GM21390 (cell line): ENCODE results near the gene BBS9.

Experiments
- ATAC-seq: cut with Tn5 transposase; IDR thresholded peaks from one replicate; pipeline ENCODE4 v1.9.1; 2021; ENCODE audit not compliant: unreplicated experiment

The BBS9 gene

DNA sequence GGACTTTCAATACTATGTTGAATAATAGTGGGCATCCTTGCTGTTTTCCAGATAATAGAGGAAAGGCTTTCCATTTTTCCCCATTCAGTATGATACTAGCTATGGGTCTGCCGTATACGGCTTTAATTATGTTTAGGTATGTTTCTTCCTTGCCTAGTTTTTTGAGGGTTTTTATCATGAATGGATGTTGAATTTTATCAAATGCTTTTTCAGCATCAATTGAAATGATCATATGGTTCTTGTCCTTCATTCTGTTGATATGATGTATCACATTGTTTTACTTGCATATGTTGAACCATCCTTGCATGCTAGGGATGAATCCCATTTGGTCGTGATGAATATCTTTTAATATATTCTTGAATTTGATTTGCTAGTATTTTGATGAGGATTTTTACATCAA, 11.0 kb upstream of the BBS9 start:
- ATAC-seq, result no peak

DNA sequence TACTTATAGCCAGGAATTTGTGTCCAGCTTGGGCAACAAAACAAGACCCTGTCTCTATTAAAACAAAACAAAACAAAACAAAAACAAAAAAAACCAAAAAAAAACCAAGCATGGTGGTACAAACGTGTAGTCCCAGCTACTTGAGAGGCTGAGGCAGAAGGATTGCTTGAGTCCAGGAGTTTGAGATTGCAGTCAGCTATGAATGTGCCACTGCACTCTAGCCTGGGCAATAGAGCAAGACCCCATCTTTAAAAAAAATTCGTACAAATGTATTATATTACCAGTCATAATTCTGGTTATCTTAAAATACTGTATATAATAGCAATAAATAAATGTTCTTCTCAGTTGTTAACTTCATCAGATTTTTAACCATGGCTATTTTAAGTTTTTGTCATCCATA, 2.3 kb upstream of the BBS9 start:
- no peak for ATAC-seq

- ATAC-seq, result no peak
Observed at GRCh38 chr7:33128631-33128989, 754 bp upstream of the BBS9 start.

DNA sequence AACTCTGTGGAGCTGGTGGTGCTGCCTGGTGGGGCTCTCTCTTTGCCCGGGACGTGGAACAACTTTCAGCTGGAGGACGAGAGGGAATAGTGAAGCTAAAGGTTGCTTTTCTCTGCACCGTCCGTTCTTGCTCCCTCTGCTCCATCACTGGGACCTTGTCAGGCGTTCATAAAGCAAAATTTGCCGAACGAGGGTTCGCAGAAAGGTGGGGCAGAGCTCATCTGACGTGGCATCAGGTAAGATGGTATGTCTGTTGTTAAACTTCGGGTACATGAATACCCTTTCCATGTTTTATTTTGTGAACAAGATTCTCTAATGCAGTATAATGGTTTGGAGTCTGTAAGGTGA, 416 bp downstream of the BBS9 start:
- no peak for ATAC-seq

DNA sequence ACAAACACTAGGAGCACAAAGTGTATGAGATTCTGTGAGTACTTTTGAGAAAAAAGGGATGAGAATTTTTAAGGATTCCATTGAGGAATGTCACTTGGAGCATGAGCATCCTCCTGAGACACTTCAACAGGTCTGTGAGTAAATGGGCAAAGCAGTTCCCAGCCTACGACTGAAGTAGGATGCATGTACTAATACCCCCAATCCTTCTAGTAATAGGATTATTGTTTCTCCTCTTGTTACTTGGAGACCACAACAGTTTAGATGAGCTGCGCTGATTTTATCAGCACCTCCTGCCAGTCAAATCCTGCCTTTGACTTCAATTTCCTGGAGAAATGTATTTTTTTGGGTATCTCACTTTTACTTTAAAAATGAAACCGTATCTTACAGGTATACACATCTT, 820 bp downstream of the BBS9 start:
- ATAC-seq, result no peak

DNA sequence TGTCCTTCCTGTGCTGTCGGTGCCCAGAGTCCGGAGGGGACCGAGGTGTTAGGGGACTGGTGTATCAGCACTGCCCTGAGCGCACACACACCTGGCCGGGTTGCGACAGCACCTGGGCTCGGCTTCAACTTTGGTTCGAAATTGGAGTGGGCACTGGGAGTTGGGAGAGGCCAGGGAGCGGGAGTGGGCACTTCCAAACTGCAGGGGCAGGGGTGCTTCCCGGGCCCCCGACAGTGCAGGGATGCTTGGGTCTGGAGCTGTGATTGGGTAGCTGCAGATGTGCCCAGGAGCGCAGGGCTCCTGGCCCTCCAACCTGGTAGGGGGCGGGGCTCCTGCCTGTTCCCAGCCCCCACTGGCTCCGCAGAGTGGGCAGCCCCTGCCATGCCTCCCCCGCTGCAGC, 7.7 kb downstream of the BBS9 start:
- no peak for ATAC-seq

- no peak for ATAC-seq
Observed at GRCh38 chr7:33142585-33142984, 13.2 kb downstream of the BBS9 start.

GRCh38 chr7:33143996-33144718, 14.8 kb downstream of the BBS9 start:
- no peak for ATAC-seq

DNA sequence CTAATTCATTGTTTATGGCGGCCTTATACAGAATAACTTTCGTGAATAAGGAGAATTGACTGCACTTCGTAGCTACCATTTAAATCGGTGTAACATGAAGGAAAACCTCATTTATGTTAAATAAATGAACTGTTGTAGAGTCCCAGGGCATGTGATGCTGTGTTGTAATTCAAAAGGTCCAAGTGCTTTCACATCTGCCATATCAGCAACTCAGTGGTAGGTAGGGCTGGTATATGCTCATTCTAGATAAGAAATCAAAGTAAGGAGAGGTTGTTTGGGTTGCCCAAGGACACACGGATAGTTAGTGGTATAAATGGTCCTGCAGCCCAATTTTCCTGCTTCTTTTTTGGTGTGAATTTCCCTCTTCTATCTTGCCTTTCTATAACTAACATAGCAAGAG, 15.8 kb downstream of the BBS9 start:
- no peak for ATAC-seq

DNA sequence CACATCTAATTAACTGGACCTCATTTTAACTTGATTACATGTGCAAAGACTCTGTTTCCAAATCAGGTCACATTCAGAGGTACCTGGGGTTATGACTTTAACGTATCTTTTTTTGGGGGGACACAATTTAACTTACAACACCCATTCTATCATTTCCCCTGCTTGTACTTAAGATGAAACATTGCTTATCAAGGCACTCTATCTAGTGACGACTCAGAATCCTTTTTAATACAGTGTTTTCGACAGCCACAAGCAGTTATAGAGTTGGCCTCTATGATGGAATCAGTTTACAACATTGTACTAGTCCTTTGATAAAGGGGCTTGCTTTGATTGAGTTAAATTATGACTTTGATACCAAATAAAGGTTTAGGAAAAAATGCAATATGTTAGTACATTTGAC, 22.7 kb downstream of the BBS9 start:
- no peak for ATAC-seq

GRCh38 chr7:33155811-33156210, 26.4 kb downstream of the BBS9 start:
- ATAC-seq, result no peak

DNA sequence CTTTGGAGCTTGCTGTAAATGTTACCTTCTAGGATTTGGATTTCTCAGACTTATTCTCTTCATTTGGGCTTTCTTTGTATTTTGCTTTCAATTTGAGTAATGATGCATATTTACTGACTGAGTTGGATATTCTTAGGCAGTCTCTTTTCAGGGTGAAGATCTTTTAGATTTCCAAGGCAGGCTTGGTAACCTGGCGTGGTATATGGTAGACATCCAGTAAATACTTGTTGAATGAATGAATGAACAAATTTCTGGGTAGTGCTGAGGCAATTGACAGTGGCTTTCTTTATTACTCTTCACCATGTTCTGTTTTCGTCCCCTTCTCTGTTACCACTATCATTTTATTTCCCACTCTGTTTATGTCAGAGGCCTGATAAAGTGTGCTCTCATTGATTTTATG, 27.1 kb downstream of the BBS9 start:
- ATAC-seq, result no peak

- no peak for ATAC-seq
Observed at GRCh38 chr7:33157311-33157710, 27.9 kb downstream of the BBS9 start.

DNA sequence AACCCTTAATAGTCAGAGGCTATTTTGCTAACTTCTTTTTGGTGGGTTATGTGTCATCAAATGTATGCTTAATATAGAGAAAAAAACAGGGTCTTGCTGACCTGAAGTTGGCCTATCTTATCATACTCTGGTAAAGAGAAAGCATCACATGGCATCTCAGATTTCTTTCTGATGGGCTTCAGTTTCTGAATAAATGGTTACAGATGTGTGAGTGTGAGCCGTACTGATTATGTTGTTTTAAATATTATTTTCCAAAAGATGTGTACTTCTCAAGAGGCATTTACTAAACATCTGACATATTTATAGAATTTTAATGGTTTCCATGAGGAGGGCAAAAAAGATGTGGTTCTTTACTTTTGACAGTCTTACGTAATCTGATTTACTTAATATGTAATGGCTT, 28.4 kb downstream of the BBS9 start:
- no peak for ATAC-seq

DNA sequence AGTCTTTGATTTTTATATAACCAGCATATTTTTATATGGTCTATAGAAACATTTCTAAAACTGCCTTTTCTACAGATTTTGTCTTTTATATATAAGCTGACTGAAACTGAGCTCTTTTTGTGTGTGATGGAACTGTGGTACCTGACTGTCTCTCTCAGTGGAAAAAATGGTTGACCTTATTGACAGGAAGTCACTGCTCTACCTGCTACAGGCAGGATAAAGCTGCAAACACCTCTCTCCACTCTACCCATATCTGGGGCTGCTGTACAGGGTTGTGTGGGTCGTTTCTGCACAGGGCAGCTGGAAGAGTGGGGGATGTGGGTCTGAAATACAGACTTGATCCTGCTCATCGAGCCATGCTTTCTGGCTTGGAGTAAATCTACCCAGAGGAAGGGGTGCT, 48.5 kb downstream of the BBS9 start:
- ATAC-seq, result no peak

DNA sequence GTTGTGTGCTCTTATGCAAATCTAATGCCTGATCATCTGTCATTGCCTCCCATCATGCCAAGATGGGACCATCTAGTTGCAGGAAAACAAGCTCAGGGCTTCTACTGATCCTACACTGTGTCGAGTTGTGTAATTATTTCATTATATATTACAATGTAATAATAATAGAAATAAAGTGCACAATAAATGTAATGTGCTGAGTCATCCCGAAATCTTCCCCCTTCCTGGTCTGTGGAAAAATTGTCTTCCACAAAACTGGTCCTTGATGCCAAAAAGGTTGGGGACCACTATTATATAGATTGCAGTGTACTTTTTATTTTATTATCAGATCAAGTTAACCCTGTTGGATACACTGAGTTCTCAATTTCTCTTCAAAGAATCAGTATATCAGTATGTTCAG, 50.2 kb downstream of the BBS9 start:
- no peak for ATAC-seq

GRCh38 chr7:33183504-33183903, 54.1 kb downstream of the BBS9 start:
- ATAC-seq, result no peak

GRCh38 chr7:33184828-33185227, 55.5 kb downstream of the BBS9 start:
- ATAC-seq, result no peak

- ATAC-seq, result peak; percentile 75
Observed at GRCh38 chr7:33185786-33186185, 56.4 kb downstream of the BBS9 start.

DNA sequence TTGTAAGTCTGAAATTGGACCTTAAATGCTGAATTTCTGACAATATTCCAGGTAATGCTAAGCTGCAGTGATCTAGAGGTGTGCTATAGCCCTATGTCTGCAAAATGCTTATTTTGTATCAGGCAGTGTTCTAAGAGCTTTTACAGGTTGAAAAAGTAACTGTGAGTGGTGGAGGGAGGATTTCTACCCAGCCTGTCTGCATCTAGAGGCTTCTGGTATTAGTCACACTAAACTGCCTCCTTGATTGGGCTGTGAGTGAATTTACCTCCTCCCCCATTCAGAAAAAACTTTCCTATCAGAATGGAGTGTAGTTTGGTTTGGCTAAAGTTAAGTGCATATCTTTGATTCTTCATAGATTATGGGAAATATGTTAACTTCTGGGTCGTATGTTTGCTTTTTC, 56.8 kb downstream of the BBS9 start:
- ATAC-seq, result no peak

GRCh38 chr7:33190688-33191304, 61.4 kb downstream of the BBS9 start:
- ATAC-seq, result no peak

DNA sequence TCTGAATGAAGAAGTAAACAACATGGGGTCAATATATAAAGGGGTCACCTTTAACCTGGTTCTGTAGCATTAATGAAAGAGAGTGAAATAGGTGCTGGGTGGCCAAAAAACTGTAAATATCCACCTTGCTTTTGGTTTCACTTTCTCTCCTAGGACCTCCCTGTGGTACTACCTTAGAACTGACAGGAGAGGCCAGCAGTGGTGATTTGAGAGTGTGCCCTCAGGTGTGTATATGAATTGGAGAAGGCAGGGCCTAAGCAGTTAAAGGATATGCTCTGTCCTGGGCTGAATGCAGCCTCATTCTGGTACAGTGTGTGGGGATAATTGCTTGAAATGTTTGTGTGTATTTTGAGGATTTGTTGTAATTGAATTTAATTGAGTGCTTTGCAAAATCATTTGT, 62.0 kb downstream of the BBS9 start:
- peak; percentile 82 for ATAC-seq

DNA sequence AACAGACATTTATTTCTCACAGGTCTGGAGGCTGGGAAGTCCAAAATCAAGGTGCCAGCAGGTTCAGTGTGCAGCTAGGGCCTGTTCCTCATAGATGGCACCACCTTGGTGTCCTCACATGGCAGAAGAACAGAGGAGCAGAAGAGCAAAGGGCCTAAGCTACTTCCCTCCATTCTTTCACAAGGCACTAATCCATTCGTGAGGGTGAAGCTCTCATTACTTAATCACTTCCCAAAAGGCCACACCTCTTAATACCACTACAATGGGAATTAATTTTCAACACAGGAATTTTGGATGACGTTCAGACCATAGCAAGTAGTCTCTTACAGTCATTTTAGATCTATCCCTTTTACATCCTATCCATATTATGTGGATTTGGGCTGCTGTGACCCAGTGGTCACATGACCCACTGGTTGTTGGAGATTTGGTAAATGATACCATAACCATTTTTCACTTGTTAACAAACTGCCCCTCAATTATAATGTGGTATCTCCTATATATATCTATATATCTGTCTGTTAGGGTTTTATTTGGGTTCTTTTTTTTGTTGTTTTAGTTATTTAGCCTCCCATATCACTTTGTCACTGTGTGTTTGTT, 63.4 kb downstream of the BBS9 start:
- ATAC-seq, result no peak
